ENCODE measurements around the gene NUP35.

NUP35 gene

GRCh38 chr2:183124222-183124956 is at the start of gene NUP35:
Gene NUP35 (plus strand): TSS chr2:183124443. CDS start chr2:183124458, 15 bp downstream.
- peak; percentile 84 for DNase-seq (ENCODE audit: low spot score)

GRCh38 chr2:183078163-183078463 is 46.1 kb upstream of the NUP35 start:
- no peak for DNase-seq (ENCODE audit: low spot score)

- peak; percentile 88 for DNase-seq (ENCODE audit: low spot score)
These were observed 45.6 kb upstream of the NUP35 start, which contains the start of gene DUSP19 for GRCh38 chr2:183078464-183079138. Gene DUSP19 (plus strand): TSS chr2:183078747. CDS start chr2:183078934, 187 bp downstream.

- no peak for DNase-seq (ENCODE audit: low spot score)
These were observed 45.0 kb upstream of the NUP35 start for GRCh38 chr2:183079139-183079775.

GRCh38 chr2:183081911-183082310 is 42.3 kb upstream of the NUP35 start:
- DNase-seq (ENCODE audit: low spot score), result no peak

GRCh38 chr2:183088061-183088460 is 36.2 kb upstream of the NUP35 start:
- DNase-seq (ENCODE audit: low spot score), result no peak

- no peak for DNase-seq (ENCODE audit: low spot score)
These were observed 34.9 kb upstream of the NUP35 start for GRCh38 chr2:183089192-183089851.

GRCh38 chr2:183091318-183091953 is 32.8 kb upstream of the NUP35 start:
- no peak for DNase-seq (ENCODE audit: low spot score)

GRCh38 chr2:183091954-183092345 is 32.3 kb upstream of the NUP35 start:
- no peak for DNase-seq (ENCODE audit: low spot score)

GRCh38 chr2:183093857-183094657 is 30.2 kb upstream of the NUP35 start:
- DNase-seq (ENCODE audit: low spot score), result no peak

- DNase-seq (ENCODE audit: low spot score), result no peak
These were observed 18.7 kb upstream of the NUP35 start for GRCh38 chr2:183105402-183106134.

- no peak for DNase-seq (ENCODE audit: low spot score)
These were observed 11.7 kb upstream of the NUP35 start for GRCh38 chr2:183112577-183112976.

- DNase-seq (ENCODE audit: low spot score), result no peak
These were observed 10.6 kb upstream of the NUP35 start for GRCh38 chr2:183113630-183114029.

- no peak for DNase-seq (ENCODE audit: low spot score)
These were observed 7.0 kb upstream of the NUP35 start for GRCh38 chr2:183117226-183117625.

GRCh38 chr2:183123117-183123958 is 905 bp upstream of the NUP35 start:
- no peak for DNase-seq (ENCODE audit: low spot score)

- DNase-seq (ENCODE audit: low spot score), result no peak
These were observed 353 bp upstream of the NUP35 start for GRCh38 chr2:183123959-183124221.

GRCh38 chr2:183124957-183125255 is 663 bp downstream of the NUP35 start:
- DNase-seq (ENCODE audit: low spot score), result no peak

- DNase-seq (ENCODE audit: low spot score), result no peak
These were observed 1.6 kb downstream of the NUP35 start for GRCh38 chr2:183125659-183126341.

- no peak for DNase-seq (ENCODE audit: low spot score)
These were observed 2.4 kb downstream of the NUP35 start for GRCh38 chr2:183126635-183127034.

- no peak for DNase-seq (ENCODE audit: low spot score)
These were observed 9.8 kb downstream of the NUP35 start for GRCh38 chr2:183134016-183134415.
